ENCODE data around the gene CAMK4.
A peak's percentile ranks its signal among the peaks of the same experiment; 100 is the strongest.

Gene CAMK4

GRCh38 chr5:111321376-111321775 is 97.2 kb downstream of the CAMK4 start:
- Mint-ChIP-seq H3K36me3 (ENCODE audit: low read depth) (no peaks in the 10 kb centered on the region), H3K4me3 (no peak overlapping the region), H3K27ac (no peak overlapping the region), H3K4me1 (no peaks in the 10 kb centered on the region), H3K9me3 (peaks cover 10% of the 10 kb centered on the region), H3K27me3 (ENCODE audit: low read depth) (no peaks in the 10 kb centered on the region)
- TF ChIP-seq CTCF (IDR thresholded peaks at IDR 0.05; ENCODE audit: unreplicated experiment in 3 of 3) = no peak

GRCh38 chr5:111326551-111326950 is 102.4 kb downstream of the CAMK4 start:
- H3K4me1 Mint-ChIP-seq = no peaks in the 10 kb centered on the region
- H3K9me3 Mint-ChIP-seq = peaks cover 23% of the 10 kb centered on the region
- H3K36me3 Mint-ChIP-seq (ENCODE audit: low read depth) = no peaks in the 10 kb centered on the region
- TF ChIP-seq CTCF (IDR thresholded peaks at IDR 0.05; ENCODE audit: unreplicated experiment in 3 of 3) = no peak
- H3K4me3 Mint-ChIP-seq = no peak overlapping the region
- H3K27ac Mint-ChIP-seq = no peak overlapping the region
- H3K27me3 Mint-ChIP-seq (ENCODE audit: low read depth) = no peaks in the 10 kb centered on the region

GRCh38 chr5:111337133-111337532 is 112.9 kb downstream of the CAMK4 start:
- Mint-ChIP-seq H3K4me3 (no peak overlapping the region), H3K27me3 (ENCODE audit: low read depth) (peaks cover 5% of the 10 kb centered on the region), H3K4me1 (no peaks in the 10 kb centered on the region), H3K36me3 (ENCODE audit: low read depth) (no peaks in the 10 kb centered on the region), H3K9me3 (peaks cover 3% of the 10 kb centered on the region), H3K27ac (no peak overlapping the region)
- TF ChIP-seq CTCF (IDR thresholded peaks at IDR 0.05; ENCODE audit: unreplicated experiment in 3 of 3) = no peak

GRCh38 chr5:111337688-111338087 is 113.5 kb downstream of the CAMK4 start:
- Mint-ChIP-seq H3K4me3 (no peak overlapping the region), H3K27me3 (ENCODE audit: low read depth) (peaks cover 5% of the 10 kb centered on the region), H3K27ac (no peak overlapping the region), H3K4me1 (no peaks in the 10 kb centered on the region), H3K36me3 (ENCODE audit: low read depth) (no peaks in the 10 kb centered on the region), H3K9me3 (peaks cover 3% of the 10 kb centered on the region)
- no peak for TF ChIP-seq CTCF (IDR thresholded peaks at IDR 0.05; ENCODE audit: unreplicated experiment in 3 of 3)

GRCh38 chr5:111345731-111346130 is 121.5 kb downstream of the CAMK4 start:
- H3K27ac Mint-ChIP-seq = peak overlapping the region in 1 of 3 experiments; percentile 36
- no peaks in the 10 kb centered on the region for H3K36me3 Mint-ChIP-seq (ENCODE audit: low read depth)
- H3K9me3 Mint-ChIP-seq = no peaks in the 10 kb centered on the region
- no peaks in the 10 kb centered on the region for H3K4me1 Mint-ChIP-seq
- no peak for TF ChIP-seq CTCF (IDR thresholded peaks at IDR 0.05; ENCODE audit: unreplicated experiment in 3 of 3)
- no peaks in the 10 kb centered on the region for H3K27me3 Mint-ChIP-seq (ENCODE audit: low read depth)
- no peak overlapping the region for H3K4me3 Mint-ChIP-seq

- no peaks in the 10 kb centered on the region for H3K4me1 Mint-ChIP-seq
- no peaks in the 10 kb centered on the region for H3K9me3 Mint-ChIP-seq
- no peak overlapping the region for H3K4me3 Mint-ChIP-seq
- H3K27ac Mint-ChIP-seq = no peak overlapping the region
- no peaks in the 10 kb centered on the region for H3K27me3 Mint-ChIP-seq (ENCODE audit: low read depth)
- H3K36me3 Mint-ChIP-seq (ENCODE audit: low read depth) = no peaks in the 10 kb centered on the region
- TF ChIP-seq CTCF (IDR thresholded peaks at IDR 0.05; ENCODE audit: unreplicated experiment in 3 of 3) = no peak
These were observed 122.8 kb downstream of the CAMK4 start for GRCh38 chr5:111347021-111347420.
